CD8-positive, alpha-beta memory T cell (primary cell): ENCODE results near the gene GPR146. TPM values are rescaled to one million over a fixed set of nuclear protein-coding genes. Genes with fewer than 3 reads are reported as not detected.

Experiments used
- CTCF ChIA-PET: fragments of 350-600 bp; sonication (Branson Sonifier 250); formaldehyde crosslinking; loops from one replicate; lab custom pipeline; 2021; ENCODE audit warnings: antibody characterized with exemption; lab: Charles Lee
- POLR2A ChIA-PET: fragments of 350-600 bp; sonication (Branson Sonifier 250); formaldehyde crosslinking; loops from one replicate; lab custom pipeline; 2021; ENCODE audit warnings: antibody characterized with exemption; lab: Charles Lee
- DNase-seq, 5 donors: peaks; one replicate each; pipeline versions ENCODE4 v3.0.0 to v3.0.0-alpha.2; 2020 to 2022; ENCODE audit warnings: mixed read lengths in 1 of 5
- H3K27ac ChIP-seq: one replicate; pipeline ENCODE4 v1.7.0; 2013; ENCODE audit warnings: low read depth, mild to moderate bottlenecking, low read length, moderate library complexity
- H3K27me3 ChIP-seq: 2 replicates; pipeline ENCODE4 v1.7.0; 2013; ENCODE audit warnings: low read length, mild to moderate bottlenecking; ENCODE audit not compliant: insufficient read depth, poor library complexity, severe bottlenecking
- H3K36me3 ChIP-seq: 2 replicates; pipeline ENCODE4 v1.7.0; 2013; ENCODE audit warnings: mild to moderate bottlenecking, low read length, moderate library complexity; ENCODE audit not compliant: insufficient read depth
- H3K4me1 ChIP-seq: 2 replicates; pipeline ENCODE4 v1.7.0; 2013; ENCODE audit warnings: mild to moderate bottlenecking, low read length, moderate library complexity; ENCODE audit not compliant: insufficient read depth
- H3K4me3 ChIP-seq: 2 replicates; pipeline ENCODE4 v1.7.0; 2013; ENCODE audit warnings: mild to moderate bottlenecking, low read length
- H3K9me3 ChIP-seq: 2 replicates; pipeline ENCODE4 v1.7.0; 2013; ENCODE audit warnings: mild to moderate bottlenecking, low read length
- H3K27ac Mint-ChIP-seq, 8 donors: one replicate each; pipeline ENCODE4 v1.8.0; 2020 to 2021; ENCODE audit warnings: mixed read lengths in 8 of 8, mild to moderate bottlenecking in 6 of 8, inconsistent platforms in 3 of 8, moderate library complexity in 3 of 8
- H3K27me3 Mint-ChIP-seq, 2 donors: one replicate each; pipeline ENCODE4 v1.8.0; 2020 to 2021; ENCODE audit warnings: mixed read lengths in 2 of 2, mild to moderate bottlenecking in 1 of 2, moderate library complexity in 1 of 2
- H3K36me3 Mint-ChIP-seq, 3 donors: one replicate each; pipeline ENCODE4 v1.8.0; 2020 to 2021; ENCODE audit warnings: mixed read lengths in 3 of 3, inconsistent platforms in 1 of 3, mild to moderate bottlenecking in 1 of 3
- H3K4me1 Mint-ChIP-seq, 3 donors: one replicate each; pipeline ENCODE4 v1.8.0; 2020 to 2021; ENCODE audit warnings: mixed read lengths in 3 of 3, inconsistent platforms in 1 of 3, mild to moderate bottlenecking in 1 of 3
- H3K4me3 Mint-ChIP-seq, 7 donors: one replicate each; pipeline ENCODE4 v1.8.0; 2020 to 2021; ENCODE audit warnings: mixed read lengths in 7 of 7, mild to moderate bottlenecking in 6 of 7, moderate library complexity in 4 of 7, inconsistent platforms in 2 of 7
- H3K9me3 Mint-ChIP-seq, 5 donors: one replicate each; pipeline ENCODE4 v1.8.0; 2020 to 2022; ENCODE audit warnings: mixed read lengths in 5 of 5, mild to moderate bottlenecking in 3 of 5, moderate library complexity in 2 of 5, inconsistent platforms in 1 of 5
- polyA plus RNA-seq: library from polyadenylated mRNA; unstranded; fragments of 300-500 nt; fragmentation: Illumina TruSeq; gene quantifications from one replicate; pipeline ENCODE4 v1.2.3, GENCODE V29; 2021
- total RNA-seq, 2 experiments: library from RNA; stranded (reverse); gene quantifications; one replicate each; pipeline ENCODE4 v1.2.3, GENCODE V29; 2021

GPR146 gene
- total and polyA plus RNA-seq, 3 experiments from 2014 or later = 0.55 to 1.2 (median 0.70) TPM

DNA sequence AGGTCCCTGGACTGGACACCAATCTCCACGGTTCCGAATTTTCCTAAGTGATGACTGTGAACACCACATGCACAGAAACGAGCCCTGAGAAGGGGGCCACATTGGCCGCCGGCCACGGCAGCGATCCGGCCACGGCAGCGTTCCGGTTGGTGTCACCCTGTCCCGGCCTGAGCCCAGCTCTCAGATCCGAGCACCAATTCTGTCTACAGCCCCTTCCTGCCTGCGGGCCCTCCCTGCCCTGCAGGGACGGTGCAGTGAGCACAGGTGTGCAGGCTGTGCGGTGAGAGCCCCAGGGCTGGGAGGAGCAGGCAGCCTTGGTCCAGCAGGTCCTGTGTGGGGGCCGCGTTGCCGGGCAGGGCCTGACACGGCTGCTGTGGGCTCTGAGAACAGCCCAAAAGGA lies 29.7 kb upstream of the GPR146 start:
- Histone ChIP-seq H3K4me1 (peaks cover 7% of the 10 kb centered on the region), H3K27me3 (no peaks in the 10 kb centered on the region), H3K27ac (no peak overlapping the region), H3K9me3 (no peaks in the 10 kb centered on the region), H3K36me3 (no peaks in the 10 kb centered on the region), H3K4me3 (no peak overlapping the region)
- H3K4me3 Mint-ChIP-seq = no peak overlapping the region
- no peaks in the 10 kb centered on the region for H3K27me3 Mint-ChIP-seq
- ChIA-PET POLR2A (interaction anchor here (0.6 kb wide), 1 partner anchor 111 kb away, joined by 8 read pairs; no protein-coding TSS in a partner anchor), CTCF (no interaction called here)
- DNase-seq = no peak
- H3K9me3 Mint-ChIP-seq = peaks cover 0 to 2% (median 0%) of the 10 kb centered on the region in 5 donors
- H3K36me3 Mint-ChIP-seq = peaks cover 0 to 14% (median 4%) of the 10 kb centered on the region in 3 donors
- peaks cover 17 to 30% (median 20%) of the 10 kb centered on the region in 3 donors for H3K4me1 Mint-ChIP-seq
- H3K27ac Mint-ChIP-seq = no peak overlapping the region

DNA sequence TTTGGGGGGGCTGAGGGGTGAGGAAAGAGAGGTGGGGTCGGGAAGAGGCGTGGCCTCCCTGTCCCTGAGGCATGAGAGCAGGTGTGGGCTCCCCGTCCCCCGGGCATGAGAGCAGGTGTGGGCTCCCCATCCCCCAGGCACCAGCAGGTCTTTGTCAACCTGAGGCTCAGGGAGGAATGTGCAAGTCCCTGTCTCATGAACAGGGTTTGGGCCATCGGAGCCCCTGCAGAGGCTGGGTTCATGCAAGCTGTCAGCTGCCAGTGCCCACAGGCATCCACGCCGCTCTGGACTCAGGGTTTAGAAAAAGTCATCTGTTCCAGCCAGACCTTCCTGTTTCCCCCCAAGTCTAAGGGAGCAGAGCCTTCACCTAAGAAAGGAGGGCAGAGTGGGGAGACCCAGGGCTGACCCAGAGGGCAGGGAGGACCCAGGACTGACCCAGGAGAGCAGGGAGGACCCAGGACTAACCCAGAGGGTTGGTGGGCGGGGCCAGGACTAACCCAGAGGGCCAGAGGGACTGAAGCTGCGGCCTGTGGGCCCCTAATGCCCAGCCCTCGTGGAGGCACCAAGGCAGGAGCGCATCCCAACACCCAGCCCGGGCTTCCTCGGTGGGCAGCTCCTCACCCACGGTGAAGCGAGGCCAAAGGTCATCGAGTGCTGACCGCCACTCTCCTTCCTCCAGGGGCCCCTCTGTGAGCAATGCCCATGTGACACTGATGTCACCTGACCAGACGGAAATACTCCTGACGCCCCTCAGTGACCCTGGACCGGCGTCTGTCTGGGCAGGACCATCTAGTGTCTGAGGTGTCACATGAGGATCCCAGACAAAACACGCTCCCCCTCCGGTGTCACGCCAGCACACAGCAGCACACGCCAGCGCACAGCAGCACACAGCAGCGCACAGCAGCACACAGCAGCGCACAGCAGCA lies 28.9 kb upstream of the GPR146 start:
- H3K9me3 ChIP-seq = no peaks in the 10 kb centered on the region

DNA sequence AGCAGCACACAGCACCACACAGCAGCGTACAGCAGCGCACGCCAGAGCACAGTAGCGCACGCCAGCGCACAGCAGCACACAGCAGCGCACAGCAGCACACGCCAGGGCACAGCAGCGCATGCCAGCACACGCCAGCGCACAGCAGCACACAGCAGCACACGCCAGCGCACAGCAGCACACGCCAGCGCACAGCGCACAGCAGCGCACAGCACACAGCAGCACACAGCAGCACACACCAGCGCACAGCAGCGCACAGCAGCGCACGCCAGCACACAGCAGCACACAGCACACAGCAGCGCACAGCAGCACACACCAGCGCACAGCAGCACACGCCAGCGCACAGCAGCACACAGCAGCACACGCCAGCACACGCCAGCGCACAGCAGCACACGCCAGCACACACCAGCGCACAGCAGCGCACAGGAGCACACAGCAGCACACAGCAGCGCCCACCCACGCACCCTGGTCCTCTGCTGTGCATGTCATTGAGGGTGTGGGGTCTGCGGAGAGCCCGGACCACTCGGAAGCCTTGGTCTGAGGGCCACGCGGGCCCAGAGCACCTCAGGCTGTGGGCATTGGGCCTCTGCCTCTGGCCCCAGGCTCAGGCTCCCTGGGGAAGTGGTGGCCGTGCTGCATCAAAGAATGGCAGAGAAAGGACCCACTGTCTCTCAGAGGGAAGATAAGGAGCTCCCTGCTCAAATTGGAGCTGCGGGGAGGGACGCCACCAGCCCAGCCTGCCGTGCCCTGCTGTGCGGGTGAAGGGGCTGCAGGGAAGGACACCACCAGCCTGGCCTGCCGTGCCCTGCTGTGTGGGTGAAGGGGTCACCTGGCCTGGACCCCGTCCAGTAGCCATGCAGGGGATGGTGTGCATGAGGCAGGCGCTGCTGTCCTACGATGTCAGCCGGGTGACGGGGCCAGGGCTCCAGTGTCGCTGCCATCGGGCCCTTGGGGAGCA lies 27.5 kb upstream of the GPR146 start:
- peaks cover under 1% of the 10 kb centered on the region for H3K4me1 ChIP-seq
- H3K9me3 Mint-ChIP-seq = peaks cover 0 to 5% (median 2%) of the 10 kb centered on the region in 5 donors
- H3K27me3 ChIP-seq = no peaks in the 10 kb centered on the region
- ChIA-PET CTCF (no interaction called here), POLR2A (no interaction called here)
- DNase-seq = no peak
- H3K4me3 Mint-ChIP-seq = no peak overlapping the region
- no peak overlapping the region for H3K4me3 ChIP-seq
- peaks cover 11 to 25% (median 13%) of the 10 kb centered on the region in 3 donors for H3K4me1 Mint-ChIP-seq
- no peaks in the 10 kb centered on the region for H3K36me3 ChIP-seq
- peaks cover 3% of the 10 kb centered on the region for H3K9me3 ChIP-seq
- no peaks in the 10 kb centered on the region for H3K27me3 Mint-ChIP-seq
- no peak overlapping the region for H3K27ac Mint-ChIP-seq
- no peak overlapping the region for H3K27ac ChIP-seq
- peaks cover 0 to 19% (median 13%) of the 10 kb centered on the region in 3 donors for H3K36me3 Mint-ChIP-seq

More for the DNA sequence above, 28.9 kb upstream of the GPR146 start:
- no peak overlapping the region for H3K27ac Mint-ChIP-seq
- H3K4me1 Mint-ChIP-seq = peaks cover 17 to 30% (median 20%) of the 10 kb centered on the region in 3 donors
- H3K9me3 Mint-ChIP-seq = peaks cover 0 to 2% (median 0%) of the 10 kb centered on the region in 5 donors
- no peaks in the 10 kb centered on the region for H3K36me3 ChIP-seq
- no peaks in the 10 kb centered on the region for H3K27me3 ChIP-seq
- ChIA-PET POLR2A (no interaction called here), CTCF (no interaction called here)
- no peak for DNase-seq
- peaks cover 7% of the 10 kb centered on the region for H3K4me1 ChIP-seq
- H3K27me3 Mint-ChIP-seq = no peaks in the 10 kb centered on the region
- H3K27ac ChIP-seq = no peak overlapping the region
- H3K36me3 Mint-ChIP-seq = peaks cover 0 to 12% (median 4%) of the 10 kb centered on the region in 3 donors
- H3K4me3 ChIP-seq = no peak overlapping the region
- H3K4me3 Mint-ChIP-seq = no peak overlapping the region

DNA sequence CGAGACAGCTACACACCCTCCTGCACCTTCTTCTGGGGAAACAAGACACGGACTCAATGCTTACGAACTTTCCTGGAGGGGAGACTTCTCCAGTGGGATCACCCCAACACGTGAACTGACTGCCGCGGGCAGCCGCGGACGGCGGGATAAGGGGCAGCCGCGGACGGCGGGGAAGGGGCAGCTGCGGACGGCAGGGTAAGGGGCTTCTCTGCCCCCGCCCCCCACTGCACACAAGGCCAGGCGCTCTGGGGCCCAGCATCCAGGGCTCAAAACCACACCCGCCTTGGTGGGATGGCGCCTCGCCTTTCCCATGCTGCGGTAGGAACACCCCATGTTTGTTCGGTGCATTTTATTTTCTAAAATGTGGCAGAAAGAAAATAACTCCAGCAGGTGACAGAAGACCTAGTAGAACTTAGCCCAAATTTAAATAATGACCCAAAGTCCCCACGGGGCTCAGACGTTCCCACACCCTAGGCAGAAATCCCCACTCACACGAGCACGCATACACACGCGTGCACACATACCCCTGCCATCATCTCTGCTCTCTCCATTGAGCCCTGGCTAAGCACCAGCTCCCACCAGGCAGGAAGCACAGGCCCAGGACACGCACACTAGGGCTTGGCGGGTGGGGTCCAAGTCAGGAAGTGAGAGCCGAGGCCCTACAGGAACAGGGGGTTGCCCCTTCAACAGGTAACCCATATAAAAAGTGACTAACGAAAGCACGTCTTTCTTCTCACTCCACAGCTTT lies 26.6 kb upstream of the GPR146 start:
- POLR2A ChIA-PET = no interaction called here
- Mint-ChIP-seq H3K4me3 (no peak overlapping the region), H3K9me3 (peaks cover 2 to 9% (median 5%) of the 10 kb centered on the region in 5 donors), H3K27ac (peak overlapping the region in 4 of 8 donors; percentile 23 to 79 (median 34)), H3K36me3 (peaks cover 0 to 26% (median 20%) of the 10 kb centered on the region in 3 donors), H3K27me3 (no peaks in the 10 kb centered on the region), H3K4me1 (peaks cover 11 to 27% (median 13%) of the 10 kb centered on the region in 3 donors)
- Histone ChIP-seq H3K9me3 (peaks cover 3% of the 10 kb centered on the region), H3K27ac (no peak overlapping the region), H3K27me3 (no peaks in the 10 kb centered on the region), H3K4me1 (no peaks in the 10 kb centered on the region), H3K36me3 (no peaks in the 10 kb centered on the region), H3K4me3 (no peak overlapping the region)
- no peak for DNase-seq
- CTCF ChIA-PET = interaction anchor here (1.5 to 1.7 kb wide), 2 partner anchors 25 to 48 kb away, joined by 7 read pairs; no protein-coding TSS in a partner anchor

DNA sequence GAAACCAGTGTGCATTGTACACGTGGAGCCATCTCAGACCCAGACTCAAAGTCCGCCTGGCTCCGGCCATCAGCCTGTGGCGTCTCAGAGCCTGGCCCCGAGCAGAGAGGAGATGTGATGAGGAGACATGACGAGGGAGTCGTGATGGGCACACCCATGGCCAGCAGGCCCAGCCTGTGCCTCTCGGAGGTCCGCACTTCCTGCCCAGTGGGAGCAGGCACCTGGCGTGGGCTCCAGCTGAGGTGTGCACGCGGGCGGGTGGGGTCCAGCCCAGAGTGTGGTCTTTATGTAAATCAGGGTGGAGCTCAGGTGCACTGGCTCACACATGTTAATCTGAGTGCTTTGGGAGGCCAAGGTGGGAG lies 26.0 kb upstream of the GPR146 start:
- no peak for DNase-seq
- H3K36me3 ChIP-seq = no peaks in the 10 kb centered on the region

DNA sequence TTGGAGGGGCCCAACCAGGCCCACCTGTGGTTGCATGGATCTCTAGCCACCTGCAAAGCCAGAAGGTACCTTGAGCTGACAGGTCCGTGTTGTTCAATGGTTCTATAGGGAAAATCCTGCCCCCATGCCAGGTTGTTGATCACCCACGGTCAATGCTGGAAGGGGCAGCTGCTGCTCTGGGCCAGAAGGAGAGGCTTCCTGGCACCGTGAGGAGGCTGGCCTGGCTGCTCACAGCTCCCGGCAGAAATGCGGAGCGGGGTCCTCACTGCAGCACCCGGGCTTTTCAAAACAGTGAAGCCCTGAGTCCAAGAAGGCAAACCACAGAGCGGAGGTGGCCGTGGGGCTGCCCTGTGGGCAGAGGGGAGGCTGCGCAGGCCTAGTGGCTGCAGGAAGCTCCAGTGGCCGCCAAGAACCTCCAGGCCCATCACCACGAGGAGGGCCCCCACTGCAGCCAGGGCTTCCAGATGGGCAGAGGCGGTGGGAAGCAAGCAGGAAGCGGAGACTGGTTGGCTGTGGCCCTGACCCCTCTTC lies 25.0 kb upstream of the GPR146 start:
- ChIA-PET POLR2A (no interaction called here), CTCF (interaction anchor here (1.0 to 1.7 kb wide), 2 partner anchors 8 to 46 kb away, joined by 4 to 7 read pairs; no protein-coding TSS in a partner anchor)
- peaks cover 9 to 21% (median 12%) of the 10 kb centered on the region in 3 donors for H3K4me1 Mint-ChIP-seq

More for the DNA sequence above, 26.0 kb upstream of the GPR146 start:
- H3K4me1 ChIP-seq = no peaks in the 10 kb centered on the region
- H3K27me3 Mint-ChIP-seq = peaks cover 0 to 2% of the 10 kb centered on the region in 2 donors
- H3K27me3 ChIP-seq = no peaks in the 10 kb centered on the region
- H3K9me3 ChIP-seq = peaks cover 3% of the 10 kb centered on the region
- peaks cover 11 to 24% (median 13%) of the 10 kb centered on the region in 3 donors for H3K4me1 Mint-ChIP-seq
- ChIA-PET POLR2A (no interaction called here), CTCF (interaction anchor here (1.0 to 1.7 kb wide), 3 partner anchors 9 to 47 kb away, joined by 4 to 7 read pairs (median 7); no protein-coding TSS in a partner anchor)
- H3K27ac ChIP-seq = no peak overlapping the region
- peaks cover 0 to 26% (median 21%) of the 10 kb centered on the region in 3 donors for H3K36me3 Mint-ChIP-seq
- peaks cover 2 to 9% (median 5%) of the 10 kb centered on the region in 5 donors for H3K9me3 Mint-ChIP-seq
- H3K27ac Mint-ChIP-seq = peak overlapping the region in 3 of 8 donors; percentile 23 to 79 (median 38)
- no peak overlapping the region for H3K4me3 ChIP-seq
- H3K4me3 Mint-ChIP-seq = no peak overlapping the region

More for the DNA sequence above, 25.0 kb upstream of the GPR146 start:
- peaks cover 5 to 9% (median 5%) of the 10 kb centered on the region in 5 donors for H3K9me3 Mint-ChIP-seq
- H3K27ac Mint-ChIP-seq = no peak overlapping the region
- H3K4me3 ChIP-seq = no peak overlapping the region
- peaks cover 0 to 2% of the 10 kb centered on the region in 2 donors for H3K27me3 Mint-ChIP-seq
- no peak overlapping the region for H3K27ac ChIP-seq
- H3K9me3 ChIP-seq = peaks cover 3% of the 10 kb centered on the region
- no peaks in the 10 kb centered on the region for H3K36me3 ChIP-seq
- no peaks in the 10 kb centered on the region for H3K4me1 ChIP-seq
- H3K27me3 ChIP-seq = no peaks in the 10 kb centered on the region
- DNase-seq = no peak
- H3K36me3 Mint-ChIP-seq = peaks cover 0 to 31% (median 21%) of the 10 kb centered on the region in 3 donors
- no peak overlapping the region for H3K4me3 Mint-ChIP-seq
